ENCODE data around the gene EVI5.
"Not testable (repeated sequence)": the region's sequence is repeated elsewhere in the genome, so short reads cannot be mapped to it uniquely, and the experiment has no call there.

- not testable (repeated sequence) for TF ChIP-seq CTCF (conservative IDR thresholded peaks at IDR 0.05; ENCODE audit: low read depth, low read length); EZH2 (IDR thresholded peaks at IDR 0.05; ENCODE audit: low read length, unreplicated experiment)
Observed at GRCh38 chr1:92723713-92724112, 61.2 kb downstream of the EVI5 start.

All from PC-3 (cell line).